ENCODE results near the gene SLC1A2. TPM values are rescaled to one million over a fixed set of nuclear protein-coding genes. Genes with fewer than 3 reads are reported as not detected.

SLC1A2 gene
- total and polyA plus RNA-seq, 2 donors (not counting 1 experiment from before 2014, with no cell fraction given) = 1.2 to 7.6 TPM

- no peak overlapping the region for H2AFZ ChIP-seq (ENCODE audit: low read length)
- no peaks in the 10 kb centered on the region for H3K9me3 ChIP-seq (ENCODE audit: control insufficient read depth, insufficient read depth, low read depth, low read length)
- TF ChIP-seq, protein P1, sequence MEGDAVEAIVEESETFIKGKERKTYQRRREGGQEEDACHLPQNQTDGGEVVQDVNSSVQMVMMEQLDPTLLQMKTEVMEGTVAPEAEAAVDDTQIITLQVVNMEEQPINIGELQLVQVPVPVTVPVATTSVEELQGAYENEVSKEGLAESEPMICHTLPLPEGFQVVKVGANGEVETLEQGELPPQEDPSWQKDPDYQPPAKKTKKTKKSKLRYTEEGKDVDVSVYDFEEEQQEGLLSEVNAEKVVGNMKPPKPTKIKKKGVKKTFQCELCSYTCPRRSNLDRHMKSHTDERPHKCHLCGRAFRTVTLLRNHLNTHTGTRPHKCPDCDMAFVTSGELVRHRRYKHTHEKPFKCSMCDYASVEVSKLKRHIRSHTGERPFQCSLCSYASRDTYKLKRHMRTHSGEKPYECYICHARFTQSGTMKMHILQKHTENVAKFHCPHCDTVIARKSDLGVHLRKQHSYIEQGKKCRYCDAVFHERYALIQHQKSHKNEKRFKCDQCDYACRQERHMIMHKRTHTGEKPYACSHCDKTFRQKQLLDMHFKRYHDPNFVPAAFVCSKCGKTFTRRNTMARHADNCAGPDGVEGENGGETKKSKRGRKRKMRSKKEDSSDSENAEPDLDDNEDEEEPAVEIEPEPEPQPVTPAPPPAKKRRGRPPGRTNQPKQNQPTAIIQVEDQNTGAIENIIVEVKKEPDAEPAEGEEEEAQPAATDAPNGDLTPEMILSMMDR (conservative IDR thresholded peaks at IDR 0.05 in 1 of 2, IDR thresholded peaks at IDR 0.05 in 1 of 2; ENCODE audit: low read depth in 1 of 2, low read length in 2 of 2) = no peak
- TF ChIP-seq EZH2 (IDR thresholded peaks at IDR 0.05; ENCODE audit: low read length, missing control alignments) = no peak
- no peak overlapping the region for H3K4me2 ChIP-seq (ENCODE audit: extremely low read depth, insufficient read depth, low read length)
- no peak for DNase-seq (ENCODE audit: low read depth in 2 of 2)
- no peak overlapping the region for H3K9ac ChIP-seq (ENCODE audit: insufficient read depth, low read length)
- H3K36me3 ChIP-seq (ENCODE audit: control insufficient read depth, insufficient read depth, low read length) = no peaks in the 10 kb centered on the region
- H3K27ac ChIP-seq (ENCODE audit: insufficient read depth, low read length) = no peak overlapping the region
- H3K79me2 ChIP-seq (ENCODE audit: control insufficient read depth, insufficient read depth, low read length) = no peaks in the 10 kb centered on the region
- H3K4me1 ChIP-seq (ENCODE audit: control insufficient read depth, extremely low read depth, insufficient read depth, low read length) = no peaks in the 10 kb centered on the region
- no peaks in the 10 kb centered on the region for H4K20me1 ChIP-seq (ENCODE audit: control insufficient read depth, extremely low read depth, insufficient read depth, low read length)
- H3K27me3 ChIP-seq (ENCODE audit: control insufficient read depth, insufficient read depth, low read length) = peaks cover 16% of the 10 kb centered on the region
- no peak overlapping the region for H3K4me3 ChIP-seq (replicated peaks in 1 of 4; ENCODE audit: control extremely low read depth in 1 of 4, insufficient read depth in 1 of 4, low read depth in 3 of 4, low read length in 4 of 4)
Observed at GRCh38 chr11:35415487-35415886, 3.9 kb downstream of the SLC1A2 start.

GRCh38 chr11:35414776-35415175 lies 4.6 kb downstream of the SLC1A2 start:
- H3K9ac ChIP-seq (ENCODE audit: insufficient read depth, low read length) = no peak overlapping the region
- no peaks in the 10 kb centered on the region for H3K79me2 ChIP-seq (ENCODE audit: control insufficient read depth, insufficient read depth, low read length)
- no peaks in the 10 kb centered on the region for H3K4me1 ChIP-seq (ENCODE audit: control insufficient read depth, extremely low read depth, insufficient read depth, low read length)
- no peaks in the 10 kb centered on the region for H3K36me3 ChIP-seq (ENCODE audit: control insufficient read depth, insufficient read depth, low read length)
- peaks cover 16% of the 10 kb centered on the region for H3K27me3 ChIP-seq (ENCODE audit: control insufficient read depth, insufficient read depth, low read length)
- no peaks in the 10 kb centered on the region for H4K20me1 ChIP-seq (ENCODE audit: control insufficient read depth, extremely low read depth, insufficient read depth, low read length)
- DNase-seq (ENCODE audit: low read depth in 2 of 2) = no peak
- no peak overlapping the region for H3K4me3 ChIP-seq (replicated peaks in 1 of 4; ENCODE audit: control extremely low read depth in 1 of 4, insufficient read depth in 1 of 4, low read depth in 3 of 4, low read length in 4 of 4)
- H3K9me3 ChIP-seq (ENCODE audit: control insufficient read depth, insufficient read depth, low read depth, low read length) = no peaks in the 10 kb centered on the region
- no peak overlapping the region for H2AFZ ChIP-seq (ENCODE audit: low read length)
- no peak overlapping the region for H3K4me2 ChIP-seq (ENCODE audit: extremely low read depth, insufficient read depth, low read length)
- TF ChIP-seq, protein P1 (conservative IDR thresholded peaks at IDR 0.05 in 1 of 2, IDR thresholded peaks at IDR 0.05 in 1 of 2; ENCODE audit: low read depth in 1 of 2, low read length in 2 of 2) = no peak
- no peak for TF ChIP-seq EZH2 (IDR thresholded peaks at IDR 0.05; ENCODE audit: low read length, missing control alignments)
- H3K27ac ChIP-seq (ENCODE audit: insufficient read depth, low read length) = no peak overlapping the region

GRCh38 chr11:35414311-35414710 lies 5.0 kb downstream of the SLC1A2 start:
- Histone ChIP-seq H3K79me2 (ENCODE audit: control insufficient read depth, insufficient read depth, low read length) (no peaks in the 10 kb centered on the region), H3K4me3 (replicated peaks in 1 of 4; ENCODE audit: control extremely low read depth in 1 of 4, insufficient read depth in 1 of 4, low read depth in 3 of 4, low read length in 4 of 4) (no peak overlapping the region), H3K27ac (ENCODE audit: insufficient read depth, low read length) (no peak overlapping the region), H3K4me2 (ENCODE audit: extremely low read depth, insufficient read depth, low read length) (no peak overlapping the region), H3K9ac (ENCODE audit: insufficient read depth, low read length) (no peak overlapping the region), H2AFZ (ENCODE audit: low read length) (no peak overlapping the region), H4K20me1 (ENCODE audit: control insufficient read depth, extremely low read depth, insufficient read depth, low read length) (no peaks in the 10 kb centered on the region), H3K36me3 (ENCODE audit: control insufficient read depth, insufficient read depth, low read length) (no peaks in the 10 kb centered on the region), H3K9me3 (ENCODE audit: control insufficient read depth, insufficient read depth, low read depth, low read length) (no peaks in the 10 kb centered on the region), H3K27me3 (ENCODE audit: control insufficient read depth, insufficient read depth, low read length) (peaks cover 16% of the 10 kb centered on the region), H3K4me1 (ENCODE audit: control insufficient read depth, extremely low read depth, insufficient read depth, low read length) (no peaks in the 10 kb centered on the region)
- no peak for TF ChIP-seq EZH2 (IDR thresholded peaks at IDR 0.05; ENCODE audit: low read length, missing control alignments)
- TF ChIP-seq, protein P1 (conservative IDR thresholded peaks at IDR 0.05 in 1 of 2, IDR thresholded peaks at IDR 0.05 in 1 of 2; ENCODE audit: low read depth in 1 of 2, low read length in 2 of 2) = no peak
- no peak for DNase-seq (ENCODE audit: low read depth in 2 of 2)
